ENCODE results near the gene CTNNB1.

- TF ChIP-seq CTCF (conservative IDR thresholded peaks at IDR 0.05; ENCODE audit: low read depth, low read length) (no peak), SMC3 (IDR thresholded peaks at IDR 0.05; ENCODE audit: low read depth, low read length) (no peak), POLR2A (IDR thresholded peaks at IDR 0.05; ENCODE audit: low read depth, low read length) (no peak)
These were observed 48.0 kb downstream of the CTNNB1 start for GRCh38 chr3:41247055-41248004.
